Left renal cortex interstitium (tissue), 4 donors: Measurements from ENCODE around the gene MYCBPAP. TPM values are rescaled to one million over a fixed set of nuclear protein-coding genes. Genes with fewer than 3 reads are reported as not detected.
"Not testable (repeated sequence)": the region's sequence is repeated elsewhere in the genome, so short reads cannot be mapped to it uniquely, and the experiment has no call there.

Experiments used
- DNase-seq, 4 donors: peaks; one replicate each; pipeline ENCODE4 v3.0.0-alpha.2; 2013; ENCODE audit warnings: low read depth in 4 of 4, low spot score in 2 of 4, missing footprints in 1 of 4
- polyA plus RNA-seq, 4 donors: library from polyadenylated mRNA; unstranded; fragments of 120-200 nt; gene quantifications; one replicate each; pipeline ENCODE4 v1.2.1, GENCODE V29; 2013; ENCODE audit not compliant: insufficient read length in 4 of 4

MYCBPAP gene
- polyA plus RNA-seq, 4 donors: 1.2 to 3.2 (median 2.3) TPM

- no peak for DNase-seq
These were observed 37.8 kb upstream of the MYCBPAP start for GRCh38 chr17:50470426-50470825.

- DNase-seq: no peak
These were observed 37.0 kb upstream of the MYCBPAP start for GRCh38 chr17:50471009-50471905.

GRCh38 chr17:50472286-50472685, 36.0 kb upstream of the MYCBPAP start:
- no peak for DNase-seq

DNA sequence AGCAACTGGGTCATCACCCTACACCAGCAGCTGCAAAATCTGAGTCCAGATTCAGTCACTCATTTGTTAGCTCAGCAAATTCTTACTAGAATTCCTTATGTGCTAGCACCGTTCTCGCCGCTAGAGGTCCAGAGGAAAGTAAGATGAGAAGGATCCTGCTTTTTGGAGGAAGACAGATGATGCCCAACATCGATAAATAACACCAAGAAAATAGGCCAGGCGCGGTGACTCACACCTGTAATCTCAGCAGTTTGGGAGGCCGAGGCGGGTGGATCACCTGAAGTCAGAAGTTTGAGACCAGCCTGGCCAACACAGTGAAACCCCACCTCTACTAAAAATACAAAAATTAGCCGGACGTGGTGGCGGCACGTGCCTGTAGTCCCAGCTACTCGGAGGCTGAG, 35.5 kb upstream of the MYCBPAP start:
- not testable (repeated sequence) for DNase-seq

DNA sequence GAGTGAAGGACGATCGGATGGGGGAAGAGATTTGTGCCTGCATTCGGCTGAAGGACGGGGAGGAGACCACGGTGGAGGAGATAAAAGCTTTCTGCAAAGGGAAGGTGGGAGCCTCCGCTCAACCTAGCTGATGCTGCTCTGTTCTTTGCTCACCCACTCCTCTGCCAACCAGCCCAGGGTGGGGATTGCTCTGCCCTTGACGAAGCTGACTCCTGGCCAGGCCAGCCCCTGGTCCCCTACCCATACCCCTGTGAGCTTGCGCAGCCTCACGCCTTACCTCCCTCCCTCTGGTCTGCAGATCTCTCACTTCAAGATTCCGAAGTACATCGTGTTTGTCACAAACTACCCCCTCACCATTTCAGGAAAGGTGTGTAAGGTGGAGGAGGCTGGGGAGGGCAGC, 34.3 kb upstream of the MYCBPAP start:
- no peak for DNase-seq

DNA sequence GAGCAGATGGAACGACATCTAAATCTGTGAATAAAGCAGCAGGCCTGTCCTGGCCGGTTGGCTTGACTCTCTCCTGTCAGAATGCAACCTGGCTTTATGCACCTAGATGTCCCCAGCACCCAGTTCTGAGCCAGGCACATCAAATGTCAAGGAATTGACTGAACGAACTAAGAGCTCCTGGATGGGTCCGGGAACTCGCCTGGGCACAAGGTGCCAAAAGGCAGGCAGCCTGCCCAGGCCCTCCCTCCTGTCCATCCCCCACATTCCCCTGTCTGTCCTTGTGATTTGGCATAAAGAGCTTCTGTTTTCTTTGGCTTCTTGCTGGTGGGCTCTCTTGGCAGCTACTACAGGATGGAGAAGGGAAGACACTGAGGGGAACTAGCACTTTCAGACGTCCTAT, 33.7 kb upstream of the MYCBPAP start:
- no peak for DNase-seq

DNA sequence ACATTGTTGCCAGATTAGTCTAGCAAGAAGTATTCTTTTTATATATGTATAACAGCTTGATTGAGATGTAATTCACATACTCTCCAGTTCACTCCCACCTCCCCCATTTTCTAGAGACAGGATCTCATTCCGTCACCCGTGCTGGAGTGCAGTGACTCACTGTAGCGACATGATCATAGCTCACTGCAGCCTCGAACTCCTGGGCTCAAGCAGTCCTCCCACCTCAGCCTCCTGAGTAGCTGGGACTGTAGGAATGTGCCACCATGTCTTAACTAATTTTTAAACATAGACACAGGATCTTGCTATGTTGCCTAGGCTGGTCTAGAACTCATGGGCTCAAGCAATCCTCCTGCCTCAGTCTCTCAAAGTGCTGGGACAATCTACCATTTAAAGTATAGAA, 32.9 kb upstream of the MYCBPAP start:
- DNase-seq: no peak

DNA sequence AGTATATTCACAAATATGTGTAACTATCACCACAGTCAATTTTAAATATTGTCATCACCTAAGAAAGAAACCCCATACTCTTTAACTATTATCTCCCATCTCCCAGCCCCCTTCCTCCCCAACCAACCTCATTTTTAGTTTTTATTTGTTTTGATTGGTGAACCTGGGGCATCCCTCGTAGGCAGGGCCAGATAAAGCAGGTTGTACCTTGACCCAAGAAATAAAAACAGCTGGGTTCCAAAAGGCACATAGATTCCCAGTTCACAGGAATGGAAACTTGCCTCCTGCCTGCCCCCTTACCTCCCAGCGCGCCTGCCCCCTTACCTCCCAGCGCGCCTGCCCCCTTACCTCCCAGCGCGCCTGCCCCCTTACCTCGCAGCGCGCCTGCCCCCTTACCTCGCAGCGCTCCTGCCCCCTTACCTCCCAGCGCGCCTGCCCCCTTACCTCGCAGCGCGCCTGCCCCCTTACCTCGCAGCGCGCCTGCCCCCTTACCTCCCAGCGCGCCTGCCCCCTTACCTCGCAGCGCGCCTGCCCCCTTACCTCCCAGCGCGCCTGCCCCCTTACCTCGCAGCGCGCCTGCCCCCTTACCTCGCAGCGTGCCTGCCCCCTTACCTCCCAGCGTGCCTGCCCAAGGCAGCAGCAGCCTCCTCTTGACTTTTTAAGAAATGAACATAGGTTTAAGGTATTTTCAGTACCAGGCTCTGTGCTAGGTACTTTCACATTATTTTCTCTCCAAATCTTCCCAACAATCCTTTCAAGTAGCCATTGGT, 32.3 kb upstream of the MYCBPAP start:
- not testable (repeated sequence) for DNase-seq

GRCh38 chr17:50476545-50477315, 31.5 kb upstream of the MYCBPAP start:
- no peak for DNase-seq

DNA sequence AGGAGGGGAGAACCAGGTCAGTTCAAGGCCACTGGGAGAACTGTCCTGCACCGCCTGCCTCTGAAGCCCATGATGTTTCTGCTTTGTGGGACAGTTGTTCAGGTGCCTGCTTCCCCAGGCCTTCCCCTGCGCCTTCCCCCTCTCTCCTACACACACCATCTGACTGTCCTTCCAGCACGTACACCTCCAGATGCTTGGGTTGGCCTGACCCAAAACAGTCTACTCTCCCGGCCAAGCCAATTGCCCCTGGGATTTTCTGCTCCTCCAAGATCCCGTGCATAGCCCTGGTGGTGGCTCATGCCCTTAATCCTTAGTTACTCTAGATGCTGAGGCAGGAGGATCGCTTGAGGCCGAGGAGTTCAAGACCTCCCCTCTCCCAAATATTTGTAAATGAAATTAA, 30.3 kb upstream of the MYCBPAP start:
- no peak for DNase-seq

DNA sequence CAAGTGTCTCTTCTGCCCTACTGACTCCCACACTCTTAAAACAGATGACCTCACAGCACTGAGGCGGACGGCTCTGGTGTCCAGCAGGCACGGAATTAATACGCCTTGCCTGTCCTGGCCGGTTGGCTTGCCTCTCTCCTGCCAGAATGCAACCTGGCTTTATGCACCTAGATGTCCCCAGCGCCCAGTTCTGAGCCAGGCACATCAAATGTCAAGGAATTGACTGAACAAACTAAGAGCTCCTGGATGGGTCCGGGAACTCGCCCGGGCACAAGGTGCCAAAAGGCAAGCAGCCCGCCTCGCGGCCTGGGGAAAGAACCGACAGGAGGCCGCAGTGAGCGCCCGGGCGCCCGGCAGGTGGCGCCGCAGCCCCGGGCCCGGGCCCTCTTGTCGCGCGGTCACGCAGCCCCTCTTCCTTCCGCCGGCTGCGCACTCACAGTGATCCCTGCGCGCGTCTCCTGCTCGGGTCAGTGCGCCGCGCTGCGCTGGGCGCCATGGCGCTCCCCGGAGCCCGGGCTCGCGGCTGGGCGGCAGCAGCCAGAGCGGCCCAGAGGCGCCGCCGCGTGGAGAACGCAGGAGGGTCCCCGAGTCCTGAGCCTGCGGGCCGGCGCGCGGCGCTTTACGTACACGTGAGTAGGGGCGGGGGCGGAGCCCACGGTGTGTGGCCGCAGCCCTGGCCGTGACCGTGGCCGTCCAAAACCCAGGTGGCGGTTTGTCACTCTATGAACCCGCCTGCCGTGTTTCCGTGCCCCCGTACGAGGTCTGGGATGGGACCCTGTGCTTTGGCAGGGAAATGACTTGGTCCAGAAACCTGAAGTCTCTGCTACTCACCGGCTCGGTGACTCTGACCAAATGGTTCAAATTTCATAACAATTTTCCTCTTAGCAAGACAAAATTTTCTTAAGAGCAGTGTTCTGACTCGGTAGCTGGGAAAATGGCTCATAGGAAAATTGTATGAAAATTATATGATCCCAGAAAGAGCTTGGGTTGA, 29.6 kb upstream of the MYCBPAP start, which contains the start of gene RSAD1:
Gene RSAD1, plus strand, starts transcription at position 470 of the 991 bp plus-strand sequence. Its CDS starts 25 bp downstream, at position 495.
- peak; percentile 74 to 86 (median 82) for DNase-seq

DNA sequence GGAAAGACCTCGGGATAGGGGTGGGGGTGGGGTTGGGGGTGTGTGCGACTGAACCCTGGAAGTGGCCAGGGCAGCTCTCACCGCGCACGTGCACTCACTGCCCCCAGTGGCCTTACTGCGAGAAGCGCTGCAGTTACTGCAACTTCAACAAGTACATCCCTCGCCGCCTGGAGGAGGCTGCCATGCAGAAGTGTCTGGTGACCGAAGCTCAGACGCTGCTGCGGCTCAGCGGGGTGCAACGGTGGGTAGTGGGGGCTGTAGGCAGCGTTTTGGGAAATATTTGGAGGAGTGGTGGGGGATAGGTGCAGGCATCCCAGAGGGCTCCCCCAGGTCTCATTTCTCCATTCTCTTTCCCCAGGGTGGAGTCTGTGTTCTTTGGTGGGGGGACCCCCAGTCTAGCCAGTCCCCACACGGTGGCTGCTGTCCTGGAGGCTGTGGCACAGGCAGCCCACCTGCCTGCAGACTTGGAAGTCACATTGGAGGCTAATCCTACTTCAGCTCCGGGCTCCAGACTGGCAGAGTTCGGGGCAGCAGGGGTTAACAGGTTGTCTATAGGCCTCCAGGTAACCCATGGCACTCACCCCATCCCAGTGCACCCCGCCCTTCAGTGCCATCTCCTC, 28.6 kb upstream of the MYCBPAP start:
- DNase-seq: peak in 2 of 4 donors; percentile 53 to 66

GRCh38 chr17:50480142-50480764, 28.0 kb upstream of the MYCBPAP start:
- no peak for DNase-seq

GRCh38 chr17:50480854-50481490, 27.3 kb upstream of the MYCBPAP start:
- no peak for DNase-seq

DNA sequence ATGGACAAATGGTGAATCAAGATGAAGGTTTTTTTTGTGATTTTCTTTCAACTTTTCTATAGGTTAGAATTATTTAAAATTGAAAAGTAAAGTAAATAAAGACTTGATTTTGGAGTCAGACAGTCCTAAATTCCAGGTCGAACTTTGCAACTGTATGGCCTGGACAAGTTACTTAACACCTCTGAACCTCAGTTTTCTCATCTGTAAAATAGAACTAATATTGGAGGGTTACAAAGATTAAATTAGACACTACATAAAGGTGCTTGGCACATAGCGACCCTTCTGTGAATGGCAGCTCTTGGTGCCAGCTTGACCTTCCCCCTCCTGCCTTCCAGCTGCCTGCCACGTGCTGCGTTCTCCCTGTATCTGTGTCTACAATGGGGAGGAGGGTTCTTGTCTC, 26.6 kb upstream of the MYCBPAP start:
- no peak for DNase-seq

GRCh38 chr17:50482110-50482509, 26.1 kb upstream of the MYCBPAP start:
- no peak for DNase-seq

GRCh38 chr17:50482516-50482915, 25.7 kb upstream of the MYCBPAP start:
- DNase-seq: peak in 2 of 4 donors; percentile 42 to 82

- DNase-seq: no peak
These were observed 25.0 kb upstream of the MYCBPAP start for GRCh38 chr17:50483266-50483665.
